T-helper 2 cell treated with Interferon-gamma antibody and Interleukin-4, amounts not matched to agents 5 μg/mL and 100 μg/mL, for 36 hours (primary cell): ENCODE results near the gene MUSK.
A peak's percentile ranks its signal among the peaks of the same experiment; 100 is the strongest.

Experiments
- DNase-seq: peaks from one replicate; pipeline ENCODE4 v3.0.0; 2021; ENCODE audit warnings: low spot score
- H3K27ac Mint-ChIP-seq: one replicate; pipeline ENCODE4 v1.8.0; 2021; ENCODE audit warnings: mild to moderate bottlenecking, mixed read lengths
- H3K27me3 Mint-ChIP-seq: one replicate; pipeline ENCODE4 v1.8.0; 2021; ENCODE audit warnings: low read depth, mixed read lengths
- H3K36me3 Mint-ChIP-seq: one replicate; pipeline ENCODE4 v1.8.0; 2021; ENCODE audit warnings: low read depth, mixed read lengths
- H3K4me1 Mint-ChIP-seq: one replicate; pipeline ENCODE4 v1.8.0; 2021; ENCODE audit warnings: low read depth, mixed read lengths
- H3K4me3 Mint-ChIP-seq: one replicate; pipeline ENCODE4 v1.8.0; 2022; ENCODE audit warnings: mild to moderate bottlenecking, moderate library complexity, mixed read lengths
- H3K9me3 Mint-ChIP-seq: one replicate; pipeline ENCODE4 v1.8.0; 2021; ENCODE audit warnings: mixed read lengths

MUSK gene

DNA sequence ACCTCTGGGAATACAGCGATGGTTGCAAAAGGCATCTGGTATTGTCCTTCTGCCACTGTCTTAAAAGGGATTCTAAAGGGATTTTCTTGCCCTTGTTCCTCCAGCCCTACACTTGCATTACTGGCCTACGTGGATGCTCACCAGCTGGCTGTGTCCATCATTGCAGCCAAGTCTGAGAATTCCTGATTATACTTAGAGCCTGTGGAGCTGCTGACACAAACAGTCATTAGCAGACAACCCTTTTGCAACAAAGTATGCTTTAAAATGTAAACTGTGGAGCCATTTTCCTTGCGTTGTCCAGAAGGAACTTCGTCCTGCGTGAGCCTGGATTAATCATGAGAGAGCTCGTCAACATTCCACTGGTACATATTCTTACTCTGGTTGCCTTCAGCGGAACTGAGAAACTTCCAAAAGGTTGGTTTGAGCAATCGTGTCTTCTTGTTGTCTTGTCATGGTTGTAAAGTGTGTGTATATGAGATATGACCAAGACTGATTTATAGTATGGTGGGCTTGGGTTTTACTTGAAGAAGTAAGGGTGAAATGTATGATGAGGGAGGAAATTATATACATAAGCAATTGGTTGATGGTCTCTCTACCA, at the start of gene MUSK:
Gene MUSK (plus strand): TSS at position 222 of the 598 bp plus-strand sequence. CDS start 114 bp downstream, at position 336.
- Mint-ChIP-seq H3K36me3 (no peaks in the 10 kb centered on the region), H3K4me1 (no peaks in the 10 kb centered on the region), H3K9me3 (no peaks in the 10 kb centered on the region), H3K27me3 (no peaks in the 10 kb centered on the region), H3K27ac (no peak within 1 kb of the TSS), H3K4me3 (no peak within 1 kb of the TSS)
- DNase-seq: no peak

DNA sequence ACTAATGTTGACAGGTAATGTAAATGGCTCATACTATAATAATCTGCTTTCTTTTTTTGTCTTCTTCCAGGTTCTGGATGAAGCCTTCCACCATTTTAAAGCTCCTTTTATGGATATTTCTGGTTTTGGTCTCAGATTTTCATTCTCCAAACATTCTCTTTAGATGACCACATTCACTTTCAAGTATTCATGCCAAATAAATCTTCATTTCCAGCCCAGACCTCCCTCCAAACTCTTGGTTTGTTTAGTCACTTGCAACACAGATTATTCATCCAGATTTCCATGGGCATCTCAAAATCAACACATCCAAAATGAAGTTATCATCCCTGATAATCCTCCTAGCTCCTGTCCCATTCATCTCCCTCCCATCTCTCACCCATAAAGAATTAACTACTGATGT, 48.8 kb upstream of the MUSK start:
- DNase-seq: no peak
- no peaks in the 10 kb centered on the region for H3K36me3 Mint-ChIP-seq
- H3K27ac Mint-ChIP-seq: no peak overlapping the region
- no peaks in the 10 kb centered on the region for H3K4me1 Mint-ChIP-seq
- H3K9me3 Mint-ChIP-seq: no peaks in the 10 kb centered on the region
- H3K4me3 Mint-ChIP-seq: no peak overlapping the region
- H3K27me3 Mint-ChIP-seq: peaks cover 4% of the 10 kb centered on the region

DNA sequence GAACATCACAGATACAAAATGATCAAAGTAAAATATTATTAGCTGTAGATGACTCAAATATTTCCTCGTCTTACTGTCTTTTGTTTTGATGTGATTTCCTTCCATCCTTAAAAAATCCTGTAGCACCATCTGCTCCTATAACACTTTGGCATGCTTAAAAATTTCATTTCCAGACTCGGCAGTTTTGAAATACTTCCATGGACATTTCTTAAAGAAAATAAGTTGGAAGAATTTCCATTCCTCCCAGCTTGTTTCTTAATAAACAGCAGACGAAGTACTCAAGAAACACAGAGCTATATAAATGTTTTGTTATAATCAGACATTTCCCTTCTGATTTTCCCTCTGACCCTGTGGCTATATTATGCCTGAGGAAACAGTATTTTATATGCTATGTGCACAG, 47.9 kb upstream of the MUSK start:
- Mint-ChIP-seq H3K4me1 (no peaks in the 10 kb centered on the region), H3K27me3 (peaks cover 4% of the 10 kb centered on the region), H3K9me3 (no peaks in the 10 kb centered on the region), H3K27ac (no peak overlapping the region), H3K4me3 (no peak overlapping the region), H3K36me3 (no peaks in the 10 kb centered on the region)
- no peak for DNase-seq

DNA sequence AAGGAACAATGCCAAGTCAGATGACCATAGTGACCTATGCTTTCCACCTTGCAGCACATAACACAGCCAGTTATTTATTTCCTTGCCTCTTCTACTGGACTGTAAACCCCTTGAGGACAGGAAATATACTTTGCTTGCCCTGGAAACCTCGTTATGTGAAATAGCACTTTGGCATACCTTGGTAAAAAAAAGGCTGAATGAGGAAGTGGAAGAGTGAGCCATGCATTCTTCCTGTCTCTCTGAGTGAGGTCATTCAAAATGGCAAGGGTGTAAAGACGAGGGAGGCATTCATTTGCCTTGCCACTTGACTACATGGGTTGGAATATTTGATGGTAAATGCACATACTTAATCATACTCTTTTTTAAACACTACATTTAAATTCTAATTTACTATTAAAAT, 46.2 kb upstream of the MUSK start:
- no peak for DNase-seq
- Mint-ChIP-seq H3K4me3 (no peak overlapping the region), H3K4me1 (no peaks in the 10 kb centered on the region), H3K27ac (no peak overlapping the region), H3K27me3 (peaks cover 4% of the 10 kb centered on the region), H3K9me3 (no peaks in the 10 kb centered on the region), H3K36me3 (no peaks in the 10 kb centered on the region)

DNA sequence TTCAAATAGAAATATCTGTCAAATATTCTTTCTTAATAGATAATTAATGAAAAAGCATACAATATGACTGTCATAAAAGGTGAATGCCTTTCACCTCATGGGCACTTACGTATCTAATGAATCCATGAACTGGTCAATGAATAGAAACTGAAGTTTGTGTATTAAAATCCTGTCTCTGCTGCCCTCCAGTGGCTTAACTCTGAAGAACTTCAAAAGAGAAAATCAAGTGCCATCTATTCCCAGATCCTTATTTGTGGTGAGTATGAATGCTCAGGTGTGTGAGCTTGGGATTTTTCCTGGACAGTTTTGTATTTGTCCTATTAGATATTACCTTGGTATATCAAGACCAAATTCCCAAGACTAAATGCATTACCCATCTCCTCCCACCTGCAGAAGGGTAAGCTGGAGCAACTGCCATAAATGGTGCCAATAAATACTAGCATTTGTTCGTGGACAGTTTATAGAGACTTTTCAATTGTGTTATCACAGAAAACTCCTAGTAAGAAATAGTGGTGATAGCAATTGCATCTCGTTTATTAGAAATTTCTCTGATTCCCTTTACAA, 45.0 kb upstream of the MUSK start:
- DNase-seq: no peak
- Mint-ChIP-seq H3K4me1 (no peaks in the 10 kb centered on the region), H3K36me3 (no peaks in the 10 kb centered on the region), H3K27ac (no peak overlapping the region), H3K9me3 (no peaks in the 10 kb centered on the region), H3K4me3 (no peak overlapping the region), H3K27me3 (peaks cover 3% of the 10 kb centered on the region)

DNA sequence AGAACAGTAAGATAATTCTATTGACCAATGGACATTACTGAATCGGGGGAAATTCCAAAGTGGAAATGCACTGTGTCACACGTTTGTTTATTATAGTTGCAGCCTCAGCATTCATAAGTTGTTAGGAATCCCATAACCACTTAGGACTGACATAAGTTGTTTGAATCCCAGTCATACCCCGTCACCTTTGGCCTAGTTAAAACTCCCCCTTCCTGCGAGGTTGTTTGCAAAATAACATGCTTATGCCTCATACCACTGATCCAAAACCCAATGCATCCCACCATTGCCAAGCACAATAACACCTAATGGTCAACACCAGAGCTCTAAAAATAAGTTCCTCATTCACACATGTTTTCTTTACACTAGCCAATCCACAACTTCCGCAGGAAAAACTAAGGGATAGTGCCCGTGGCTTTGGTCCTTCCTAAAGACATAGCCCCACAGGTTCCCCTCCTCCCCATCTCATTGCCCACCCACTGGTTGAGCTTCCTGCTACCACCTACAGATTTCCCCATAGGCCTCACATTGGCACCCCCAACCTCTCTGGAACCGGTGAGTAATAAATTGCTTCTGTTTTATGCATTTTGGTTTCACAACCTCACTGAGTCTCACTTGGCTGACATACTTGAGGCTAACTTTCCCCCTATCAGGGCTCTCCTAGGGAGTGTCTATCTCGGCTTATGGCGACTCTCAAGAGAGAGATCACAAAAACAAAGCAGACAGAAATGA, 42.3 kb upstream of the MUSK start:
- Mint-ChIP-seq H3K27ac (no peak overlapping the region), H3K4me1 (no peaks in the 10 kb centered on the region), H3K9me3 (no peaks in the 10 kb centered on the region), H3K27me3 (no peaks in the 10 kb centered on the region), H3K36me3 (no peaks in the 10 kb centered on the region), H3K4me3 (no peak overlapping the region)
- DNase-seq: peak; percentile 48

DNA sequence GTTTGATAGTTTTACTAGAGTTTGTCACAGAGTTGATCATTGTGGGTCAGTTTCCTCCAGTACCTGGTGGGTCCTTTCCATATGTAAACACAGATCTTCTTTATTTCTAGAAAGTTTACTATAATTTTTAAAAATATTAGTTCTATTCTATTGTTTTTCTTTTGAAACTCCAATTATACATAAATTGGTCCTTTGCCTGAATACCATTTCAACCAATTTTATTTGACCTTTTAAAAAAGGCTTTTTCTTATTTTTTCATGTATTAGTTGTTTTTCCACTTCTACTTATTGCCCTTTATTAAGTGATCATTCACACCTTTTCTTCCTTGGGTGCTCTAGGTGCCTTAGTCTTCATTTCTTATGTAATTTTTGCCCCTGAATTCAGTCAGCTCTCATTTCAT, 33.0 kb upstream of the MUSK start:
- H3K36me3 Mint-ChIP-seq: no peaks in the 10 kb centered on the region
- H3K4me1 Mint-ChIP-seq: no peaks in the 10 kb centered on the region
- no peak for DNase-seq
- no peak overlapping the region for H3K4me3 Mint-ChIP-seq
- H3K27ac Mint-ChIP-seq: no peak overlapping the region
- H3K9me3 Mint-ChIP-seq: peaks cover 14% of the 10 kb centered on the region
- no peaks in the 10 kb centered on the region for H3K27me3 Mint-ChIP-seq

DNA sequence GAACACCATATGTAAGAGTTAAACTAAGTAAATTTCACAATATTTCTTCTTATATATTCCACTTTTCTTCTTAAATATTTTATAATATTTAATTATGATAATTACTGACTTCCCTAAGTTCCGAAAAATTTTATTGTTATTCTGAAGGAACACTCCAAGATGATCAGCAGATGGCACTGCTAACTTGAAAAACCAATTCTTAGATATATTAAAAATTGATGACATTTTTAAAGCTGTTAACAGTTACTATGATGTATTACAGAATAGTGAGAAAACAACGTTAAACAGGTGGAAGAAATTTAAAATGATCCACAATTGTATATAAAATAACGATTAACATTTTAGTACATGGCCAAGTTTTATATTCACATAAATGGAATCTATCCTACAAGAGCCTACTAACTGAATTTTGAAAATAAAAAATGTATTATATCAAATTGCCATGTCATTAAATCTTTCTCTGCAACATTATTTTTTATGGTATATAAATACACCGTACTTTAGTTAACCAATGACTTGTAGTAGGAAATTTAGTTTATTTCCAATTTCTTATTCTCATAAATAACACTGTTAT, 30.1 kb upstream of the MUSK start:
- Mint-ChIP-seq H3K9me3 (peaks cover 14% of the 10 kb centered on the region), H3K27me3 (no peaks in the 10 kb centered on the region), H3K4me3 (no peak overlapping the region), H3K36me3 (no peaks in the 10 kb centered on the region), H3K27ac (no peak overlapping the region), H3K4me1 (no peaks in the 10 kb centered on the region)
- DNase-seq: no peak

DNA sequence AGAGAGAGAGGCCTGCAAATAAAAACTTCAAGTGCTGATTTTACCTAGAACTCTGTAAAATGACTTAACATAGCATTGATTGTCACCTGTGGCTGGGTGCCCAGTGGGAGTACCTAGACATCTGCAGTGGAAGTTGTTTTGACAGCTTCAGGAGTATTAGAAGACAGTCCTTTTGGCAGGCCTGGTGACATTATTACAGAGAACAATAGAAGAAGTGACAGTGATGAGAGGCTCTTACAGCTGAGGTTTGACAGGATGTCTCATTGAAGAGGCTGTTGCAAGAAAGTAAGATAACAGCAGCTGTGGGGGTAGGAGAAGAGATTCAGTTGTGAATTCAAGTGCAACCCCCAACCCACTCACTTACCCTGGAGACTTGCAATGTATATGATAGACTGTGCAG, 27.9 kb upstream of the MUSK start:
- no peak for DNase-seq
- Mint-ChIP-seq H3K4me3 (no peak overlapping the region), H3K9me3 (peaks cover 2% of the 10 kb centered on the region), H3K36me3 (no peaks in the 10 kb centered on the region), H3K27me3 (no peaks in the 10 kb centered on the region), H3K27ac (no peak overlapping the region), H3K4me1 (no peaks in the 10 kb centered on the region)

DNA sequence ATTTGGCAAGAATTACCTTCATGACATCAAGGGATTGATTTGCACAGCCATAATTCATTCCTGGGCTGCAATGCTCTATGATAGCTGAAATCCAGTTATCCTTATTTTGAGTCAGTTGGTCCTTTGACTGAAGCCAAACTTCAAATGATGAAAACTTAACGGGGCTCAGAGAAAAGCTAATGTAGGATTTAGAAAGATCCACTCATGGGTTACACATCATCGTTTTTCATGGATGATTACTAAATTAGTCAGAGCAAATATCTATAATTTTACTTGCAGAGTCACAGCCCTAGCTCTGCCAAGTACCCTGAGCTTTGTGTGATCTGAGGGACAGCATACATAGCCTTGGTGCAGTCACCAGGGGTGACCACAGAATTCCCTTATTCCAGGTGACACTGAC, 27.3 kb upstream of the MUSK start:
- Mint-ChIP-seq H3K36me3 (no peaks in the 10 kb centered on the region), H3K9me3 (no peaks in the 10 kb centered on the region), H3K4me1 (no peaks in the 10 kb centered on the region), H3K4me3 (no peak overlapping the region), H3K27me3 (no peaks in the 10 kb centered on the region), H3K27ac (no peak overlapping the region)
- DNase-seq: no peak

DNA sequence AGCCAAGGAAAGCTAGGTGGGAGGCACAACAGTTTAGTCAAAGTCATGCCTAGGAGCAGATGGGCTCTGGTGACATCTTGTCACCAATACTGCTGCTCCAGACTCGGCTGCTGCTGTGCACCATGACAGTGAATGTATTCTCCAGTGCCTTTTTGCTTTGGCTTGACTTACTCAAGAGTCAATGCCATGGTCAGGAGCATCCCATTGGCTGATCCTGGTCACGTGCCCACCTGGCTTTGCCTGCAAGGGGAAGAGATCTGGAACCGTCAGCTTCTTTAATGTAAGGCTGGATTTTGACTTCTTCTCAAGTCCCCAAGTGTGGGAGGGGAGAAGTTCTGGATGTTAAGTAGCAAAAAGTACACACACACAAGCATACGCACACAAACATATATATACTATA, 19.9 kb upstream of the MUSK start:
- DNase-seq: no peak
- Mint-ChIP-seq H3K4me3 (no peak overlapping the region), H3K4me1 (no peaks in the 10 kb centered on the region), H3K27me3 (no peaks in the 10 kb centered on the region), H3K27ac (no peak overlapping the region), H3K9me3 (no peaks in the 10 kb centered on the region), H3K36me3 (no peaks in the 10 kb centered on the region)

DNA sequence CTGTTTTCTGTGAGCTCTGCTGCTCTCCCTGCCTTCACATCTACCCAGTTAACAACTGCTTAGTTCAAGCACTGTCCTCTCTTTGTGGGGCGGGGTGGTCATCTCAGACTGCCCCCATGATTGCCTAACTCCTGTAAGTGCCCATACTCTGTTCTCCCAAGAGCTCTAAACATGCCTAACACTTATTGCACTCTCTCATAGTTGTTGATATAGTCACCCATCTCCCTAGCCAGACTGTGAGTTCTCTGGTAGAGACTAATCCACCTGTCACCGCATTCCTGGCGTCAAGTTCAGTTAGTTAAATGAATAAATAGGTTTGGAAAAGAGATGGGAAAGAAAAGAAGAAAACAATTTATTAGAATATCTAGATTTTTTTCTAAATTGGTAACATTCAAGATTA, 18.3 kb upstream of the MUSK start:
- no peak for DNase-seq
- no peaks in the 10 kb centered on the region for H3K4me1 Mint-ChIP-seq
- H3K36me3 Mint-ChIP-seq: no peaks in the 10 kb centered on the region
- no peaks in the 10 kb centered on the region for H3K27me3 Mint-ChIP-seq
- H3K9me3 Mint-ChIP-seq: no peaks in the 10 kb centered on the region
- H3K27ac Mint-ChIP-seq: no peak overlapping the region
- no peak overlapping the region for H3K4me3 Mint-ChIP-seq

DNA sequence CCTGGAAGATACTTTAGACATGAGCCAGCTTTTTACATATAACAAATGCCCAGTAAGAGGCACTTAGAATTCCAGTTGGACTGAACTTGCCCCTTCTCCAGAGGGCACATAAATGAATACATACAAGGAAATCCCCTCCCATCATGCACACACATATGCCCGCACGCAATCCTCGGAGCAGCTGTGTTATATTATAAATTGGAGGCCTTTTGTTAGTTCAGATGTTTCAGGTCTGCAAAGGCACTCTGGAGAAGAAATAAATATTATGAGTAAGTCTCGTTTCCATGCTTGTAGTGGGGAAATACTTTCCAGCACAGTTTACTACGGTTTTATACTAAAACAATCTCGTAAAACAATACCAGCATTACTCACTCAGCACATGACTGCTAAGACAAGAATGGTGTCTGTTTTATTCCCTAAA, 17.6 kb upstream of the MUSK start:
- DNase-seq: no peak
- no peaks in the 10 kb centered on the region for H3K4me1 Mint-ChIP-seq
- H3K9me3 Mint-ChIP-seq: no peaks in the 10 kb centered on the region
- H3K27ac Mint-ChIP-seq: no peak overlapping the region
- no peaks in the 10 kb centered on the region for H3K36me3 Mint-ChIP-seq
- H3K4me3 Mint-ChIP-seq: no peak overlapping the region
- no peaks in the 10 kb centered on the region for H3K27me3 Mint-ChIP-seq

DNA sequence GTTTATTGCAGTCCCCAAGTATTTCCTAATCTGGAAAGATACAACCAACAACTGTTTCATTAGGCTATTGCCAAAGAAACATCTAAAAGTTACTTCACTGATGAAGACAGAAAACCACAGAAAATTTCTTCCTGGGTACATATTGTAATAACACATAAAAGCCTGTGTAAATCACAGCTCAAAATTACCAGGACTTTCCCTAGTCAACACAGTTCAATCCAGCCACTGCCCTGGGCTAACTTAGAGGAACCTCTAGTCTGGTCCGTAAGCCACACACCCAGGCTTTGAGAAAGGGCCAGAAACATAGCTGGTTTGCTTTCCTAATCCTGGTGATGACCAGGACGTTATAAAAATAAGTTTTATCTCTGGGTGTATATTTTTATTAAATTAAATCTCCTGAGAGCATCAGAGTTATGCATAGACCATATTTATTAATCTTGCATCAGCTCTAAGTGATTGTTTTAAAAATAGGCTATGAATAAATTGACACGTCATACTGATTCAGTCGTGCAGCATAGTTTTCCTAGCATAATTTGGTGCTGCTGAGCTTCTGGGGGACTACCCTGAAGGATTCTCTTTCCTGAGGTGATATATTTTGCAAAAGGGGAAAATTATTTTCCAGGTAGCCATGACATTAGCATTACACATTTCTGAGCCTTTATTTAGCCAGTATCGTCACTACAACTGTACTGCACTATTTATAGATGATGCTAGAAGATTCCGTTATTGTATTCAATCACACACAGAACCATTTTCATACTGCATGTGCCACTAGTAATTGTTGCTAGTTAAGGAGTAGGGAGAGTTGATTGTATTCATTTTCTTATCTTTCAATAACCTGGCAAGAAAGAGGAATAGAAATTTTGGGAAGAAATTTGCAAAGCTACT, 12.6 kb upstream of the MUSK start:
- no peak overlapping the region for H3K27ac Mint-ChIP-seq
- H3K27me3 Mint-ChIP-seq: no peaks in the 10 kb centered on the region
- no peaks in the 10 kb centered on the region for H3K4me1 Mint-ChIP-seq
- no peaks in the 10 kb centered on the region for H3K9me3 Mint-ChIP-seq
- no peak overlapping the region for H3K4me3 Mint-ChIP-seq
- DNase-seq: no peak
- no peaks in the 10 kb centered on the region for H3K36me3 Mint-ChIP-seq
